ENCODE measurements around the gene ZNF853. TPM values are rescaled to one million over a fixed set of nuclear protein-coding genes. Genes with fewer than 3 reads are reported as not detected.

Gene ZNF853
- total RNA-seq, 2 experiments from 2014 or later: 0.30 to 0.33 TPM

DNA sequence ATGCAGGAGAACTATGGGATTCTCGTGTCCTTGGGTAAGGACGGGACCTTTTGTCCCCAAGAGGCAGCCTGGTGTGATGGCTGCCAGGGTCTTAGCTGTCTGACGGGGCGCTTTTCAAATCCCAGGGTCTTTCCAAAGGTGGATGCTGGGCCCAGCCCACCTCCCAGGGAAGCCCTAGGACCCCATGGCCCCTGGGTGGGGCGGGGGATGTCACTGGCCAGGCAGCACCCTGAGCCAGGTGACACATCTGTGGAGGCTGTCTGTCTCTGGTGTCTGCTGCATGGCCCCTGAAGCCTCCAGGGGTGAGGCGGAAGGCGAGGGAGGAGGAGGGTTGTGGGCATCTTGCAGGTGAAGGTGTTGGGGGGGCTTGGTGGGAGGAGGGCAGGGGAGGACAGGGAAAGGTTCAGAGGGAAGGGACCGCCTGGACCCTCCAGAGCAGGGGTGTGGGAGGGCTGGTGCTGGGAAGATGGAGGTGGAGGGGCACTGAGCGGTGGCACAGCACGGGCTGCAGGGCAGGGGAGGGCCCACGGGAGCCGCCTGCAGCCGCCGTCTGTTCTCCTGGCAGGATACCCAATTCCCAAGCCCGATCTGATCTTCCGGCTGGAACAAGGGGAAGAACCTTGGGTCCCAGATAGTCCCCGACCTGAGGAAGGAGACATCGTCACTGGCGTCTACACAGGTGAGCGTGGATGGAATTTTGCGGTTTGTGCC lies 28.7 kb downstream of the ZNF853 start:
- Mint-ChIP-seq H3K9me3 (no peaks in the 10 kb centered on the region), H3K4me1 (peaks cover 13% of the 10 kb centered on the region), H3K36me3 (ENCODE audit: low read depth) (peaks cover 73% of the 10 kb centered on the region), H3K27ac (no peak overlapping the region), H3K4me3 (no peak overlapping the region), H3K27me3 (no peaks in the 10 kb centered on the region)
- no peak for DNase-seq
- POLR2A ChIA-PET: no interaction called here
- CTCF ChIA-PET: no interaction called here

DNA sequence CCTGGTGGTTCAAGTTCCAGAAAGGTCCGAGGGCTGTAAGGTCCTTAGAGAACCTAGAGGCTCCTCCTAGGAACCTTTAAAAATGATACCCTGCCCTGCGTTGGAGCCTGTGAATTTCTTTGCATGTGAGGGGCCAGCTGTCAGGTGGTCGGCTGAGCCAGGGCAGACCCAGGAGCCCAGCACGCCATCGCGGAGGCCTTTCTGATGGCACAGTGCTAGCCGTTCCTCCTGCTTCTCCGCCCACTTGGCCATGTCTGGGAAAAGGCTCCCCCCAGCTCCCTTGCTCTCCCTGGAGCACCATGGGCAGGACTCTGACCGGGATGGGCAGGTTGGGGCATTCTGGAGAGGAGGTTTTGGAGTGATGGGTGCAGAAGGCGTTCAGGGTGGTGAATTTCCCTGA lies 29.3 kb downstream of the ZNF853 start:
- no peak for DNase-seq
- POLR2A ChIA-PET: no interaction called here
- CTCF ChIA-PET: no interaction called here

DNA sequence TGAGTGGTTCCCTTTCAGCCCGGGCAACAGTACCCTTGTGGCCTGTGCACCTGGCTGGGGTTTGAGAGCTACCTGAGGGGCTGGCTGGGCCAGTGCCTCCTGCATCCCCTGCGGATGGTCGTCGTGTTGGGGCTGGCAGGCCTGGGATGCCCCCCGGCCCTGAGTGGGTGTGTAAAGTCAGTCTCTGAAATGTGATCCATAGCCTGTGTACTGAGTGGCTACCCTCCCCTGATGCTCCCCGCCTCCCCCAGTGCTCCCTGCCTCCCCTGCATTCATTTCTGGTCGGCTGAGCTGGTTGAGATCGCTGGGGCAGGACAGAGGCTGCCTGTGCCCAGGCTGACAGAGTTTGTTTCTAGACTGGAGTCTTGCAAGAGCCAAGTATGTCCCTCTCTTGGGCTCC lies 31.1 kb downstream of the ZNF853 start:
- H3K4me3 Mint-ChIP-seq: no peak overlapping the region
- CTCF ChIA-PET: interaction anchor here (0.6 kb wide), 1 partner anchor 29 kb away, joined by 3 read pairs; no protein-coding TSS in a partner anchor
- no peaks in the 10 kb centered on the region for H3K27me3 Mint-ChIP-seq
- POLR2A ChIA-PET: no interaction called here
- H3K9me3 Mint-ChIP-seq: peaks cover 9% of the 10 kb centered on the region
- H3K36me3 Mint-ChIP-seq (ENCODE audit: low read depth): peaks cover 72% of the 10 kb centered on the region
- H3K27ac Mint-ChIP-seq: no peak overlapping the region
- no peak for DNase-seq
- peaks cover 2% of the 10 kb centered on the region for H3K4me1 Mint-ChIP-seq

More for the DNA sequence above, 29.3 kb downstream of the ZNF853 start:
- Mint-ChIP-seq H3K4me3 (no peak overlapping the region), H3K27ac (no peak overlapping the region), H3K36me3 (ENCODE audit: low read depth) (peaks cover 69% of the 10 kb centered on the region), H3K9me3 (no peaks in the 10 kb centered on the region), H3K27me3 (no peaks in the 10 kb centered on the region), H3K4me1 (peaks cover 7% of the 10 kb centered on the region)

DNA sequence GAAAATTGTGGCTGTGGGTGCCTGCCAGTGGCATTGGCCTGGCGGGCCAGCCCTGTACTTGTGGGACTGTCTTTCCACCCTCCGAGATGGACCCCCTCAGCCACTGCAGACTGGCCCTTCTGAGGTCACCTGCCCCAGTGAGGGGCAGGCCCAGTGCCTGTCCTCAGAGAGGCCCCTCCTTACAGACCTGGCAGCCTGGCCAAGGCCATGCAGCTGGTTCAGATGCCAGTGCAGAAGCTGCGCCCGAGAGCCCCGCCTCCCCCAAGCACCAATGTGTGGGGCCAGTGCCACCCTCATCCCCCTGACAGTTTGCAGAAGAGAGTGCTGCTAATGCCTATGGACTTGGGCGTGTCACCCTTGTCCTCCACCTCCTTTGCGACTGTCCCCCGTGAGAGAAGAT lies 31.7 kb downstream of the ZNF853 start:
- Mint-ChIP-seq H3K9me3 (peaks cover 9% of the 10 kb centered on the region), H3K4me3 (no peak overlapping the region), H3K4me1 (no peaks in the 10 kb centered on the region), H3K27me3 (no peaks in the 10 kb centered on the region), H3K36me3 (ENCODE audit: low read depth) (peaks cover 71% of the 10 kb centered on the region), H3K27ac (no peak overlapping the region)
- ChIA-PET POLR2A (no interaction called here), CTCF (no interaction called here)
- DNase-seq: no peak

DNA sequence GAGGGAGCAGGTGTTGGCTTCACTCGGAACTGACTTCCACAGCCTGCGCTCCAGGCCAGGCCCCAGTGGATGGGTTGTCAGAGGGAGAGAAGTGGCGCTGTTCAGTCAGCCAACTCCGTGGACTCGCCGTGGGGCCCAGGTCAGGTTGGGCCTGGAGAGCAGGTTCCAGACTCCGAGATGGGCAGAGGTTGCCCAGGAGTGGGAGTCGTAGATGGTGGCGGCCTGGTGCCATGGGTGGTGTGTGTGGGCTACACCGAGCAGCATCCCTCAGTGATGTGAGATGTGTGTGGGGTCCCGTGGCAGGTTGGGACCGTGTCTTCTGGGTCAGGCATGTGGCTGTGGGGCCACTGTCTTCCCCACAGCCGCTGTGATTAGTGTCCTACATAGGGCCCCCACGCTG lies 32.1 kb downstream of the ZNF853 start:
- Mint-ChIP-seq H3K27ac (no peak overlapping the region), H3K9me3 (peaks cover 9% of the 10 kb centered on the region)
- CTCF ChIA-PET: no interaction called here

DNA sequence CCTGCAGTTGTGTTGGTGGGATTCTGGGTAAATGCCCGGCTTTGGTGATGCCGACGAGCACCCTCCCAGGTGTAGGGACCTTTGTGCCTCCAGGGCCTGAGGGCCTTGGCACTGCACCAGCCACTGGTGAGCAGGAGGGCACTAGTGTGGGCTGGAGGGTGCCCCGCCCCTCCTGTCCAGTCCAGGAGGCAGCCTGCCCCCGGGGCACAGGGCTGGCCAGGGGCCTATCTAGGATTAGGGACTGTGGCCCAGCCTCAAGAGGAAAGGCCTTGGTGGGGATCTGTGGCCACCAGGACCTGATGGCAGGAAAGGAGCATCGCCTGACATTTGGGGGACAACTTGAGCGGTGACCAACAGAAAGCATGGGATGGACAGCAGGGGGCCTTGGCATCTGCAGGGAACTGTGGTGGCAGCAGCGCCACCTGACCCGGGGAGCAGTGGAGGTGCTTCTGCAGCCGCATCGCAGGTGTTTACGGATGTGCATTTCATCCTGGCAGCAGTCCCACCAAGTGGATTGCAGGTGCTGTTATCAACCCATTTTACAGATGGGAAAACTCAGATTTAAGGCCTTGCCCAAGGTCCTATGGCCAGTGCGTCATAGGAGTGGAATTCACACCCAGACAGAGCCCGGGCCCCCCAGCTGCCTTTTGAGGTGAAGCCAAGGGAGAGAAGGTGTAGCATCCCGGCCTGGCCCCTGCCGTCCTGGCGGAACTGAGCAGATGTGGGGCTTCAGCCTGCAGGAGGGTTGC lies 32.8 kb downstream of the ZNF853 start:
- POLR2A ChIA-PET: no interaction called here
- Mint-ChIP-seq H3K27me3 (no peaks in the 10 kb centered on the region), H3K36me3 (ENCODE audit: low read depth) (peaks cover 69% of the 10 kb centered on the region), H3K27ac (peak overlapping the region; percentile 52), H3K4me3 (no peak overlapping the region), H3K9me3 (peaks cover 9% of the 10 kb centered on the region), H3K4me1 (no peaks in the 10 kb centered on the region)
- CTCF ChIA-PET: interaction anchor here (1.0 kb wide), 1 partner anchor 16 kb away, joined by 3 read pairs; no protein-coding TSS in a partner anchor
- DNase-seq: no peak

More for the DNA sequence above, 32.1 kb downstream of the ZNF853 start:
- no peaks in the 10 kb centered on the region for H3K27me3 Mint-ChIP-seq
- no peaks in the 10 kb centered on the region for H3K4me1 Mint-ChIP-seq
- no peak for DNase-seq
- H3K4me3 Mint-ChIP-seq: no peak overlapping the region
- H3K36me3 Mint-ChIP-seq (ENCODE audit: low read depth): peaks cover 70% of the 10 kb centered on the region
- POLR2A ChIA-PET: no interaction called here

DNA sequence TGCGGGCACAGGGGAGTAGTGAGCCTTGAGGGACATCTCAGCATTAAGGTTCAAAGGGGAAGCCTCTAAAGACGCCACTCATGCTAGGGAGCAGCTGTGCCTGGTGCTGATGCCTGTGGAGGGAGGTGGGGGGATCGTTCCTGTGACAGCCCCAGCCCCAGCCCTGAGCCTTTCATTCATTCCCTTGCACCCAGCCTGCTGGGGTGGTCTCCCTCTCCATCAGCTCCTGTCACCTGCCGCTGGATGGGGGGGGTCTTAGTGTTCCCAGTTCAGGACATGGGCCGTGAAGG lies 33.4 kb downstream of the ZNF853 start:
- H3K9me3 Mint-ChIP-seq: peaks cover 9% of the 10 kb centered on the region
- CTCF ChIA-PET: interaction anchor here (1.0 kb wide), 1 partner anchor 17 kb away, joined by 3 read pairs; no protein-coding TSS in a partner anchor

DNA sequence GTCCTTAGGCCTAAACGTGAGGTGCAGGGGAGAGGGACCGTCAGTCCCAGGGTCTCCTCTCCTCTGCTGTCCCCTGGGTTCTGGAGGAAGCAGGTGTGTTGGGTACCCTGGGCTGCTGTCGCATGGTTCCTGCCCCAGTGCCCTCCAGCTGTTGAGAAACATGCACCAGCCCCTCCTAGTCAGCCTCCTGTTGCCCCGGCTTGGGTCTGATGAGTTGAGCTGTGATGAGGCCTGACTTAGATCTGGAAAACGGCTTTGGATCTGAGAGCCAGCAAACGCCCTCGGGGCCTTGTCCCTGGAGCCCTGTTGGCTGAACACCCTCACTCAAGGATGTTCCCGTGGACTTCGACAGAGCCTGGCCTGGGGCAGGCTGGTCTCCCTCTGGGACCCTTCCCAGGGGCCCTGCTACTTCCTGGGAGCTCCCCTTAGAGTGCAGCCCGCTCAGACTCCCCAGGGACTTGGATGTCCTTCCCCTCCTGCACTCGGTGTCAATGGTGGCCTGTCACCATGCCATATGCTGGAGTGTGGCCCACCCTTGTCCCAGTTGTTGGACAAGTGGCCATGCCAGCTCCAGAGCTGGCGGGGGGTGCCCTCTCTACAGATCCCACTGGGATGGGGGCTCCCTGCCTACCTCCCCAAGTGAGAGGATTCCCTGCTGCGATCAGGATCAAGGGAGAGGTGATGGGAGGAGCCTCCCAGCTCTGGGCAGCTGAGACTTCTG lies 34.0 kb downstream of the ZNF853 start:
- H3K4me1 Mint-ChIP-seq: no peaks in the 10 kb centered on the region
- no peak overlapping the region for H3K4me3 Mint-ChIP-seq
- DNase-seq: no peak
- POLR2A ChIA-PET: no interaction called here
- peaks cover 9% of the 10 kb centered on the region for H3K9me3 Mint-ChIP-seq
- CTCF ChIA-PET: interaction anchor here (0.8 to 1.7 kb wide), 3 partner anchors 10 to 17 kb away, joined by 3 read pairs; no protein-coding TSS in a partner anchor
- no peak overlapping the region for H3K27ac Mint-ChIP-seq
- H3K27me3 Mint-ChIP-seq: no peaks in the 10 kb centered on the region
- peaks cover 59% of the 10 kb centered on the region for H3K36me3 Mint-ChIP-seq (ENCODE audit: low read depth)

More for the DNA sequence above, 33.4 kb downstream of the ZNF853 start:
- H3K4me1 Mint-ChIP-seq: no peaks in the 10 kb centered on the region
- POLR2A ChIA-PET: no interaction called here
- H3K27me3 Mint-ChIP-seq: no peaks in the 10 kb centered on the region
- no peak for DNase-seq
- H3K27ac Mint-ChIP-seq: no peak overlapping the region
- peaks cover 63% of the 10 kb centered on the region for H3K36me3 Mint-ChIP-seq (ENCODE audit: low read depth)
- no peak overlapping the region for H3K4me3 Mint-ChIP-seq

DNA sequence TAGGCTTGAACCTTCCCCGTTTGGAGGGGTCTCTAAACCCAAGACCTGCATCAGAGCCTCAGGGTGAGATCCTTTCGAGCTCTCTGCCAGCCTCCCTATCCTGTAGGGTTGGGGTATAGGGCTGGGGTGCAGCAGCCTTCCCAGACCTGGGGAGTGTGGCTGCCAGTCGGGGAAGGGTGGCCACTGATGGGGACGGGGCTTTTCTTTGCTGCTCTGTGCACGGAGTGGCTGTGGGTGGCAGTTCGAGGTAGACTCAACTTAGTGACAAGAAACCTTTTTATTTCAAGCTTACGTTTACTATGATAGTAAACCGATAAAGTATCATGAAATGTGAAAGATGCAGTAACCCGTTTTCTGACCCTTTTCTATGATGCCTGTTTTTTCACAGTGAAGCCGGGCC lies 34.7 kb downstream of the ZNF853 start:
- Mint-ChIP-seq H3K27ac (no peak overlapping the region), H3K4me1 (no peaks in the 10 kb centered on the region), H3K27me3 (no peaks in the 10 kb centered on the region), H3K36me3 (ENCODE audit: low read depth) (peaks cover 61% of the 10 kb centered on the region), H3K4me3 (no peak overlapping the region), H3K9me3 (peaks cover 12% of the 10 kb centered on the region)
- ChIA-PET CTCF (interaction anchor here (1.7 kb wide), 1 partner anchor 11 kb away, joined by 3 read pairs; no protein-coding TSS in a partner anchor), POLR2A (no interaction called here)
- DNase-seq: no peak

DNA sequence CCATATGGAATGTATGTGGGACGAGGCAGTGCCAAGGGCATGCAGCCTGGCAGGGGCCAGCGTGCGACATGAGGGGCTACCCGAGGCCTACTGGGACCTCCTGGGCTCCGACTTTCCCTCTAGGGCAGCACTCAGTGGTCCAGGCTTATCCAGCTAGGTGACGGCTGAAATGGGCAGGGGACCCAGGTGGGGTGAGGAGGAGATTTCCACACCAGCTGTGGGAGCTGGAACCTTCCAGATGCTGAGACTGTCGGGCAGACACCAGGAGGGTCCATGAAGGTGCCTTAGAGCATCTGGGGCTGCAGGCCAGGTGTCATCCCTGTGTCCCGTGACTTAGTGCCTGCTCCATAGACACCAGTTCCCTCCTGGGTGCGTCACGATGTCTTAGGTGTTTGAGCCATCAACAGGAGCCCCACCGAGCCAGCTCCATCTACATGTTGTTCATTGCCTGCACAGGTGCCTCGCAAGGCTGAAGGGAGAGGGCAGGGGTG lies 35.2 kb downstream of the ZNF853 start:
- CTCF ChIA-PET: interaction anchor here (1.1 to 1.7 kb wide), 2 partner anchors 10 to 11 kb away, joined by 3 read pairs; no protein-coding TSS in a partner anchor
- Mint-ChIP-seq H3K27me3 (no peaks in the 10 kb centered on the region), H3K9me3 (peaks cover 12% of the 10 kb centered on the region), H3K4me3 (no peak overlapping the region), H3K27ac (no peak overlapping the region), H3K4me1 (no peaks in the 10 kb centered on the region), H3K36me3 (ENCODE audit: low read depth) (peaks cover 63% of the 10 kb centered on the region)
- DNase-seq: no peak
- POLR2A ChIA-PET: no interaction called here

DNA sequence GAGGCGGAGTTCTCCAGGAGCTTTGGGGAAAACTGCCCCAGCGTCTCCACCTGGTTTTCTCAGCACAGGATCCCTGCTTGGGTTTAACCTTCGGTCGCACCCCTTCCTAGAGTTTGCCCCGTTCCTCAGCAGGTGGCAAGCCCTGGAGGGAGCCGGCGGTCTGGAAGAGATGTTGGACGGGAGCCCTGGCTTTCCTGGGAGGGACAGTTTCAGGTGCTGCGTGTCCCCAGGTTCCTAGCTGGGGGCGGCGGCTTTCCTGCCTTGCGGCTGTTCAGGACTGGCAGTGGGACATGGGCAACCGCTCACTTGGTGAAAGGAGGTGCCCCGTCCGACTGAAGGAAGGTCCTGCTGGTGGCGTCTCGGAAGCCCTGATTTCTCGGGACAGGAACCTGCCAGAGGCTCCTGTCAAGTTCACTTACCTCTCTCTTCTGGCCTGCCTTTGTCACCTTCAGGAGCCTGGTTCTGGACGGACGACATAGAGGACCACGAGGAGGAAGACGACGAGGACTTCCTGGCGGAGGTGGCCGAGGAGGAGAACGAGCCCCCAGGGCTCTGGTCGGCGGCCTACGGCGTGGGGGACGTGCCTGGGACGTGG lies 36.5 kb downstream of the ZNF853 start:
- Mint-ChIP-seq H3K36me3 (ENCODE audit: low read depth) (peaks cover 52% of the 10 kb centered on the region), H3K27ac (no peak overlapping the region), H3K9me3 (peaks cover 12% of the 10 kb centered on the region), H3K4me1 (no peaks in the 10 kb centered on the region), H3K27me3 (no peaks in the 10 kb centered on the region), H3K4me3 (no peak overlapping the region)
- ChIA-PET POLR2A (no interaction called here), CTCF (interaction anchor here (0.5 to 1.1 kb wide), 2 partner anchors 8 to 29 kb away, joined by 3 read pairs; no protein-coding TSS in a partner anchor)
- no peak for DNase-seq

DNA sequence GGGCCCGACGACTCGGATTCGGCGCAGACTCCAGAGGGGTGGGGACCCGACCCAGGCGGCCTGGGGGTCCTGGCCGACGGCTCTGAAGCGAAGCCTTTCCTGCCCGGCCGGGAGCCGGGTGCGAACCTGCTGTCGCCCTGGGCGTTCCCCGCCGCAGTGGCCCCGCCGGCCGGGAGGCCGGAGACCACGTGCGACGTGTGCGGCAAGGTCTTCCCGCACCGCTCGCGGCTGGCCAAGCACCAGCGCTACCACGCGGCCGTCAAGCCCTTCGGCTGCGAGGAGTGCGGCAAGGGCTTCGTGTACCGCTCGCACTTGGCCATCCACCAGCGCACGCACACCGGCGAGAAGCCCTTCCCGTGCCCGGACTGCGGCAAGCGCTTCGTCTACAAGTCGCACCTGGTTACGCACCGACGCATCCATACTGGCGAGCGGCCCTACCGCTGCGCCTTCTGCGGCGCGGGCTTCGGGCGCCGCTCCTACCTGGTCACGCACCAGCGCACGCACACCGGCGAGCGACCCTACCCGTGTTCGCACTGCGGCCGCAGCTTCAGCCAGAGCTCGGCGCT lies 37.1 kb downstream of the ZNF853 start:
- Mint-ChIP-seq H3K27me3 (no peaks in the 10 kb centered on the region), H3K4me1 (no peaks in the 10 kb centered on the region), H3K36me3 (ENCODE audit: low read depth) (peaks cover 46% of the 10 kb centered on the region), H3K9me3 (peaks cover 12% of the 10 kb centered on the region), H3K4me3 (no peak overlapping the region), H3K27ac (no peak overlapping the region)
- CTCF ChIA-PET: interaction anchor here (0.5 kb wide), 1 partner anchor 28 kb away, joined by 3 read pairs; no protein-coding TSS in a partner anchor
- no peak for DNase-seq
- POLR2A ChIA-PET: no interaction called here

Measured in activated CD4-positive, alpha-beta T cell treated with anti-CD3 and anti-CD28 coated beads, Interleukin-2, amount 10 ng/mL, durations not matched to agents 7 days and 5 days (primary cell).